ENCODE measurements around the gene VAMP8.

- TF ChIP-seq POLR2A (IDR thresholded peaks at IDR 0.05; ENCODE audit: low read length) (no peak), GATA1 (IDR thresholded peaks at IDR 0.05; ENCODE audit: low read depth, low read length) (no peak)
Observed at GRCh38 chr2:85585781-85586105, 8.4 kb downstream of the VAMP8 start.

Measured in erythroblast (primary cell).